Cardiac fibroblast (primary cell): ENCODE results near the gene RMI1.

ENCODE experiments used
- DNase-seq, 2 donors: peaks; one replicate each; pipeline versions ENCODE4 v3.0.0 to v3.0.0-alpha.2; 2010; ENCODE audit warnings: low read depth in 2 of 2
- H3K4me3 ChIP-seq, 2 donors: replicated peaks in 1 of 2; 1 replicate in 1 of 2; 2 replicates in 1 of 2; pipeline ENCODE4 v1.5.1; 2011; ENCODE audit warnings: low read depth in 2 of 2, low read length in 2 of 2, mild to moderate bottlenecking in 2 of 2, moderate library complexity in 1 of 2
- CTCF ChIP-seq: IDR thresholded peaks from one replicate; pipeline ENCODE4 v1.5.1; 2011; ENCODE audit warnings: low read depth, mild to moderate bottlenecking, low read length, inconsistent platforms

Gene RMI1

GRCh38 chr9:83978992-83979811 is 1.4 kb upstream of the RMI1 start:
- DNase-seq = peak; percentile 84 to 89
- peak overlapping the region; percentile 95 to 100 for H3K4me3 ChIP-seq
- TF ChIP-seq CTCF = no peak

- peak; percentile 99 for DNase-seq
- peak; percentile 18 for TF ChIP-seq CTCF
- H3K4me3 ChIP-seq = peak within 1 kb of the TSS; percentile 95 to 100
Observed at GRCh38 chr9:83979812-83980394, 702 bp upstream of the RMI1 start, which contains the start of gene HNRNPK. TSS of gene HNRNPK (minus strand) at chr9:83980215. CDS start at chr9:83978252, 1,963 bp downstream.

- no peak for TF ChIP-seq CTCF
- peak overlapping the region; percentile 95 to 100 for H3K4me3 ChIP-seq
- DNase-seq = peak; percentile 49 to 63
Observed at GRCh38 chr9:83981126-83981871, 694 bp downstream of the RMI1 start.

- DNase-seq = no peak
- TF ChIP-seq CTCF = no peak
- H3K4me3 ChIP-seq = no peak overlapping the region
Observed at GRCh38 chr9:83986195-83986594, 5.6 kb downstream of the RMI1 start.

GRCh38 chr9:83986765-83987401 is 6.3 kb downstream of the RMI1 start:
- no peak overlapping the region for H3K4me3 ChIP-seq
- no peak for TF ChIP-seq CTCF
- DNase-seq = peak in 1 of 2 donors; percentile 59

GRCh38 chr9:83987402-83987791 is 6.8 kb downstream of the RMI1 start:
- no peak for TF ChIP-seq CTCF
- DNase-seq = no peak
- H3K4me3 ChIP-seq = no peak overlapping the region
